IPS-18a (cell line): ENCODE data around the gene MAP3K20.

Experiments
- H3K27ac ChIP-seq: one replicate; pipeline ENCODE4 v1.5.1; 2013; ENCODE audit warnings: low read length
- H3K27me3 ChIP-seq: one replicate; pipeline ENCODE4 v1.6.1; 2013; ENCODE audit warnings: mild to moderate bottlenecking, low read length; ENCODE audit not compliant: control insufficient read depth, insufficient read depth
- H3K36me3 ChIP-seq: one replicate; pipeline ENCODE4 v1.6.1; 2013; ENCODE audit warnings: low read depth, low read length; ENCODE audit not compliant: control insufficient read depth
- H3K4me1 ChIP-seq: one replicate; pipeline ENCODE4 v1.6.1; 2013; ENCODE audit warnings: low read depth, low read length; ENCODE audit not compliant: control insufficient read depth
- H3K4me3 ChIP-seq: one replicate; pipeline ENCODE4 v1.5.1; 2013; ENCODE audit warnings: low read length
- H3K9ac ChIP-seq: one replicate; pipeline ENCODE4 v1.6.1; 2013; ENCODE audit warnings: mild to moderate bottlenecking, low read length, moderate library complexity
- H3K9me3 ChIP-seq: one replicate; pipeline ENCODE4 v1.6.1; 2013; ENCODE audit warnings: low read depth, low read length; ENCODE audit not compliant: control insufficient read depth

MAP3K20 gene

GRCh38 chr2:173136067-173136466, 60.4 kb downstream of the MAP3K20 start:
- no peaks in the 10 kb centered on the region for H3K36me3 ChIP-seq
- no peaks in the 10 kb centered on the region for H3K27me3 ChIP-seq
- H3K27ac ChIP-seq: no peak overlapping the region
- H3K4me3 ChIP-seq: no peak overlapping the region
- H3K4me1 ChIP-seq: peaks cover 14% of the 10 kb centered on the region
- no peak overlapping the region for H3K9ac ChIP-seq
- no peaks in the 10 kb centered on the region for H3K9me3 ChIP-seq

GRCh38 chr2:173136599-173136998, 61.0 kb downstream of the MAP3K20 start:
- Histone ChIP-seq H3K4me1 (peaks cover 14% of the 10 kb centered on the region), H3K27ac (no peak overlapping the region), H3K9me3 (peaks cover 5% of the 10 kb centered on the region), H3K4me3 (no peak overlapping the region), H3K36me3 (no peaks in the 10 kb centered on the region), H3K9ac (no peak overlapping the region), H3K27me3 (no peaks in the 10 kb centered on the region)

GRCh38 chr2:173137610-173138009, 62.0 kb downstream of the MAP3K20 start:
- no peak overlapping the region for H3K27ac ChIP-seq
- H3K36me3 ChIP-seq: no peaks in the 10 kb centered on the region
- H3K27me3 ChIP-seq: no peaks in the 10 kb centered on the region
- peaks cover 14% of the 10 kb centered on the region for H3K4me1 ChIP-seq
- no peak overlapping the region for H3K9ac ChIP-seq
- H3K4me3 ChIP-seq: no peak overlapping the region
- H3K9me3 ChIP-seq: peaks cover 7% of the 10 kb centered on the region

DNA sequence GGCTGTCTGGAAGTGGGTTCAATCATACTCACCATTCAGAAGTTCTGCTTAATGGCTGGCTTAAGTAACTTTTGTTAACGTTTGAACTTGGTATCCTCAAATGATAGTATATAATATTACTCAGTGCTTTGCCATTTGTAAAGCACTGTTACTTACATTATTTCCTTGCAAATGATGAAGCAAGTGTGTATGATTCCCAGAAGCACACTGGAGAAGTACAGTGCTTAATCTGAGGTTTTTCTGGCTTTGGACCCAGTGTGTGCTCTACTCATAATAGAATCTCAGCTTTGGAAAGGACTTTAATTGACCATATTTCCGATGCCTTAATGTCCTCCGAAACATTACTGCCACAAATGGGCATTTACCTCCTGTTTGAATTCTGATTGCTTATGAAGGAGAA, 63.3 kb downstream of the MAP3K20 start:
- Histone ChIP-seq H3K36me3 (no peaks in the 10 kb centered on the region), H3K27me3 (no peaks in the 10 kb centered on the region), H3K4me1 (peaks cover 14% of the 10 kb centered on the region), H3K27ac (no peak overlapping the region), H3K9ac (no peak overlapping the region), H3K4me3 (no peak overlapping the region), H3K9me3 (peaks cover 7% of the 10 kb centered on the region)

DNA sequence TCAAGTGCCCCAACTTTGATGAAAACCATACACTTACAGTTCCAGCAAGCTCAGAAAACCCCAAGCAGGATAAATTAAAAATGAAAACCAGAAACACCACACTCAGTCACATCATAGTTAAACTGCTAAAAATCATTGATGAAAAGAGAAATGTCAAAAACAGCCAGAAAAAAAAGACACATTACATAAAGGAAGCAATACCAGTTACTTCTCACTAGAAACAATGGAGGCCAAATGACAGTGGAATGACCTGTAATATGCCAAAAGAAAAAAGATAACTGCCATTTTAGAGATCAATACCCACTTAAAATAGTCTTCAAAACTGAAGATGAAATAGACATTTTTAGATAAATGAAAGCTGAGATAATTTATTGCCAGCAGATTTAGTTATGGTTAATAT, 66.0 kb downstream of the MAP3K20 start:
- peaks cover 7% of the 10 kb centered on the region for H3K9me3 ChIP-seq
- H3K4me1 ChIP-seq: no peaks in the 10 kb centered on the region
- H3K4me3 ChIP-seq: no peak overlapping the region
- no peak overlapping the region for H3K9ac ChIP-seq
- H3K27me3 ChIP-seq: no peaks in the 10 kb centered on the region
- H3K27ac ChIP-seq: no peak overlapping the region
- no peaks in the 10 kb centered on the region for H3K36me3 ChIP-seq

DNA sequence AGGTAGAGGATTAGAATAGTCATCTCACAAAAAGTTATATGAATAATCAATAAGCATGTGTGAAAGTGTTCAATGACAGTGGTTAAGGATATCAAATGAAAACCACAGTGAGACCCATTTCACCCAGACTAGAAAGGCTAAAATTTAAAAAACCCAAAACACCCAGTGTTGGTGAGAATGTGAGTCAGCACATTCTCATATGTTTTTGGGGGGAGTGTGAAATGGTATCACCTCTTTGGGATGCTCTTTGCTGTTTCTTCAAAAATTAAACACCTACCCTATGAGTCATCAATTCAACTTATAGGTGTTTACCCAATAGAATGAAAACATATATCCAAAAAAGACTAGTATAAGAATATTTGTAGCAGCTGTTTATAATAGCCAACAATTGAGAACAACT, 69.8 kb downstream of the MAP3K20 start:
- Histone ChIP-seq H3K27me3 (no peaks in the 10 kb centered on the region), H3K27ac (no peak overlapping the region), H3K4me1 (no peaks in the 10 kb centered on the region), H3K36me3 (no peaks in the 10 kb centered on the region), H3K9ac (no peak overlapping the region), H3K4me3 (no peak overlapping the region), H3K9me3 (peaks cover 7% of the 10 kb centered on the region)

GRCh38 chr2:173146590-173146989, 70.9 kb downstream of the MAP3K20 start:
- Histone ChIP-seq H3K9me3 (peaks cover 2% of the 10 kb centered on the region), H3K4me3 (no peak overlapping the region), H3K27me3 (no peaks in the 10 kb centered on the region), H3K36me3 (no peaks in the 10 kb centered on the region), H3K9ac (no peak overlapping the region), H3K27ac (no peak overlapping the region), H3K4me1 (peaks cover 2% of the 10 kb centered on the region)

- no peaks in the 10 kb centered on the region for H3K27me3 ChIP-seq
- no peak overlapping the region for H3K27ac ChIP-seq
- no peaks in the 10 kb centered on the region for H3K36me3 ChIP-seq
- H3K4me1 ChIP-seq: peaks cover 5% of the 10 kb centered on the region
- H3K9me3 ChIP-seq: no peaks in the 10 kb centered on the region
- no peak overlapping the region for H3K9ac ChIP-seq
- H3K4me3 ChIP-seq: no peak overlapping the region
These were observed 72.9 kb downstream of the MAP3K20 start for GRCh38 chr2:173148520-173148919.

DNA sequence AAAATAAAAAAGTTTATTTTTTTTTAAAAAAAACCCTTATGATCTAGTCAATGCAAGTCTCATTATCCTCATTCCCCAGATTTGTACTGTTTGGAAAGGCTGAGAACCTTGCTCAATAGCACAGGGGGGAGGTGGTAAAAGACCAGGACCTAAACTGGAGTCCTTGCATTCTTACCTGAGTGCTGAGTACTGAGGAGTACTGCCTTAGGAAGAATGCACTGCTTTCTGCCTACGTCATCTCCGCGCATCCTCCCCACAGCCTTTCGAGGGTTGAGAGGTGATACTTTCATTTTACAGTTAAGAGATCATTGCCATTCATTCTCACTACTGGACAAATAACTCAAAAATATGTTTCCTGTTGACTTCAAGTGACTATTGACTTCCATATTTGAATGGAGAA, 73.8 kb downstream of the MAP3K20 start:
- peaks cover 5% of the 10 kb centered on the region for H3K4me1 ChIP-seq
- H3K36me3 ChIP-seq: no peaks in the 10 kb centered on the region
- no peaks in the 10 kb centered on the region for H3K27me3 ChIP-seq
- no peaks in the 10 kb centered on the region for H3K9me3 ChIP-seq
- no peak overlapping the region for H3K4me3 ChIP-seq
- H3K27ac ChIP-seq: no peak overlapping the region
- no peak overlapping the region for H3K9ac ChIP-seq

DNA sequence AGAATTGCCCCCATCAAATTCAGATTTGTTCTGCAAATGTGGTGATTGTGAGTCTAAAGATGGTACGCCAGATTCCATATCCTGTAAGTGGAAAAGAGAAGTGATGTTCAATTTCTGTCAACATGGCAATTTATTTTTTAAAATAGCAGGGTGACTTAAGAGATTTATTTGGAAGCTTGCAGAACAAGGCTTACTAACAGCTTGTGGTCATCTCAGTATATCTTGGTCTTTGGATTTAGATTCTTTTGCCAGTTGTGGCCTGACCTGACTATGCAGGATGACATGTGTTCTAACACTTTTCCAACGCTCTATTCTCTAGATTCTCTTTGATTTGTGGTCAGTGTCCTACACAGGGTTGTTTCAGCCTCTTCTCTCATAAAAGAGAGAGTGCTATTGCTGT, 74.4 kb downstream of the MAP3K20 start:
- Histone ChIP-seq H3K4me1 (peaks cover 5% of the 10 kb centered on the region), H3K36me3 (no peaks in the 10 kb centered on the region), H3K9ac (no peak overlapping the region), H3K27ac (no peak overlapping the region), H3K9me3 (no peaks in the 10 kb centered on the region), H3K27me3 (no peaks in the 10 kb centered on the region), H3K4me3 (no peak overlapping the region)

DNA sequence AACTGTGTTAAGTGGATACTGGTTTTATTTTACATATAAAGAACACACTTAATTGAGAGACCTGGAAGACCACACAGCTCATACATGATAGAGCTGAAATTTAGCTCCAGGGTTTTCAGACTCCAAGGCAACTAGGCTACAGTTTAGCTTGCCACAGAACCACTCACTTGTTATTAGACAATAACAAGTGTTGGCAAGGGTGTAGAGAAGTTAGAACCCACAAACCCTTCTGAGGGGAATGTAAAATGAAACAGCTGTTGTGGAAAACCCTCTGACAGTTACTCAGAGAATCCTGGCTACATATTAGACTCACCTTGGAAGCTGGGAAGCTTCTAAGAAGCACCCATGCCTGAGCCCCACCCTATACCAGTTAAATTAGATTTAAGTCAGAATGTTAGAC, 75.3 kb downstream of the MAP3K20 start:
- Histone ChIP-seq H3K9ac (no peak overlapping the region), H3K36me3 (no peaks in the 10 kb centered on the region), H3K9me3 (no peaks in the 10 kb centered on the region), H3K4me1 (peaks cover 5% of the 10 kb centered on the region), H3K27me3 (no peaks in the 10 kb centered on the region), H3K27ac (no peak overlapping the region), H3K4me3 (no peak overlapping the region)

DNA sequence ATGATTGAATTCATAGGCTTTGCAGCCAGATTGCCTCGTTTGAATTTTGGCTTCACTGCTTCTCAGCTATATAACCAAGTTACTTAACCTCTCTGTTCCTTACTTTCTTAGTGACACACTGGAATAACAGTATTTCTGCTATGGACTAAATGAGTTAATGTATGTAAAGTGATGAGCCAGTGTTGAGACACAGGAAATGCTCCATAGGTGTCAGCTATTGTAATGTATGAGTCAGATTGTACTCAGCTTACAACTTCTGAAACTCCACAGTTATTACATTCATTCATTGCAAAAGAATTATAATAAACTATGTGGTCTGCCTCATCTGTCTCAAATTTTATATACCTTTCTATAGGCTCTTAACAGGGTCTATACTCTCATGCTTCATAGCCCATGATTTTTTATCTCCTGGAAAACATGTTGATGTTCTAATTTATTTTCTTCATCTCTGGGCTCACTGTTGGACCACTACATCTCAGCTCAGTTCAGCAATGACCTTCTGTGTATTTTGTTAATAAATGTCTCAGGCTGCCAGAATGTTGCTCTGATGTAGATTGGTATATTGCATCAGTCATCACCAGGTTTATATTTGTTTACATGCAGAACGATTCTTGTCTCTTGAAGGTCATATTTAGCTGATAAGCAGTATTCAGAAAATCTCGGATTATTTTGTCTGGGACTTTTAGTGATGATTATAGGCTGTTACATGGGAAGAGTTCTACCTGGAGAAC, 76.2 kb downstream of the MAP3K20 start:
- Histone ChIP-seq H3K36me3 (no peaks in the 10 kb centered on the region), H3K4me3 (no peak overlapping the region), H3K27ac (no peak overlapping the region), H3K9me3 (peaks cover 3% of the 10 kb centered on the region), H3K4me1 (peaks cover 5% of the 10 kb centered on the region), H3K27me3 (no peaks in the 10 kb centered on the region), H3K9ac (no peak overlapping the region)
